ENCODE data around the gene LY9. TPM values are rescaled to one million over a fixed set of nuclear protein-coding genes. Genes with fewer than 3 reads are reported as not detected.
A peak's percentile ranks its signal among the peaks of the same experiment; 100 is the strongest.

LY9 gene
- polyA plus RNA-seq, 3 donors = 1.4 to 2.7 (median 1.7) TPM

DNA sequence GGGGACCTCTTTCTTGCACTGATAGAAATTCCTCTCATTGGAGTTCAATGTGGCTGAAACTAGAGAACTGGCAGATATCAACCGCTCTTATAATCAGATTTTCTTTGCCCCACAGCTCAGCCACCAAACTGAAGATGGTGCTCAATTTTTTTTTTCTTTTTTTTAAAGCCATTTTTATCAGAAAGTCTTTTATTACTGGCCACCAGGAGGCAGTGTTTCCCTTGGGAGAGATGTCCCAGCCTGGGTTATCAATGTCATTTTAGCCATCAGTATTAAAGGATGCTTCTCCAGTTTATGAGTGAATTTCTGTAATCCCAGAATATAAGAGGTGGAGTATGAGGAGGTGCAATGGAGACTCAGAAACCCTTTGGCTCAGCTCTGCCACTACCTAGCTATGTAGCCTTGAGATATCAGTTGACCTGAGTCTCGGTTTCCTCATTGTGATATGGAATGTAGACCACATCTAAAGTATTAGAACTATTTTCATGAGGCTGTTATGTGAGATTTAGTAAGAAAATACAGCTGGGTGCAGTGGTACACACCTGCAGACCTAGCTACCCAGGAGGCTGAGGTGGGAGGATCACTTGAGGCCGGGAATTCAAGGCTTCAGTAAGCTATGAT lies 39.1 kb downstream of the LY9 start:
- Mint-ChIP-seq H3K27me3 (ENCODE audit: low read depth in 3 of 3) (peaks cover 0 to 4% (median 0%) of the 10 kb centered on the region in 3 donors), H3K9me3 (peaks cover 0 to 1% (median 0%) of the 10 kb centered on the region in 7 donors), H3K27ac (peak overlapping the region in 1 of 7 donors; percentile 38), H3K36me3 (peaks cover 82 to 91% of the 10 kb centered on the region in 2 donors), H3K4me3 (no peak overlapping the region), H3K4me1 (peaks cover 36% of the 10 kb centered on the region)
- no peaks in the 10 kb centered on the region for H3K79me2 ChIP-seq (ENCODE audit: insufficient read depth, low read length)
- intact Hi-C loops (cut with micrococcal nuclease) = loop anchor here (2.0 to 10.0 kb wide), 4 partner anchors 110 to 157 kb away; partner anchors contain the start of gene ITLN2 (in 1 of the 2)
- WGBS (ENCODE audit: insufficient coverage) = 100% methylated on average over 1 of the region's 3 CpGs
- H3K4me1 ChIP-seq (ENCODE audit: control insufficient read depth in 1 of 2, insufficient read depth in 2 of 2, low read length in 2 of 2) = peaks cover 31 to 37% of the 10 kb centered on the region in 2 donors
- peaks cover 71 to 89% of the 10 kb centered on the region in 2 donors for H3K36me3 ChIP-seq (replicated peaks in 1 of 2; ENCODE audit: control insufficient read depth in 1 of 2, insufficient read depth in 2 of 2, low read length in 2 of 2)
- no peak overlapping the region for H3K4me3 ChIP-seq (replicated peaks in 1 of 3; ENCODE audit: low read depth in 2 of 3, low read length in 3 of 3)
- peaks cover 16% of the 10 kb centered on the region for H4K20me1 ChIP-seq (ENCODE audit: insufficient read depth, low read length)
- H3K27me3 ChIP-seq (ENCODE audit: control insufficient read depth in 2 of 2, insufficient read depth in 2 of 2, low read length in 2 of 2) = no peaks in the 10 kb centered on the region
- no peak overlapping the region for H2AFZ ChIP-seq (ENCODE audit: insufficient read depth, low read depth, low read length, poor library complexity, severe bottlenecking)
- TF ChIP-seq, protein P1, sequence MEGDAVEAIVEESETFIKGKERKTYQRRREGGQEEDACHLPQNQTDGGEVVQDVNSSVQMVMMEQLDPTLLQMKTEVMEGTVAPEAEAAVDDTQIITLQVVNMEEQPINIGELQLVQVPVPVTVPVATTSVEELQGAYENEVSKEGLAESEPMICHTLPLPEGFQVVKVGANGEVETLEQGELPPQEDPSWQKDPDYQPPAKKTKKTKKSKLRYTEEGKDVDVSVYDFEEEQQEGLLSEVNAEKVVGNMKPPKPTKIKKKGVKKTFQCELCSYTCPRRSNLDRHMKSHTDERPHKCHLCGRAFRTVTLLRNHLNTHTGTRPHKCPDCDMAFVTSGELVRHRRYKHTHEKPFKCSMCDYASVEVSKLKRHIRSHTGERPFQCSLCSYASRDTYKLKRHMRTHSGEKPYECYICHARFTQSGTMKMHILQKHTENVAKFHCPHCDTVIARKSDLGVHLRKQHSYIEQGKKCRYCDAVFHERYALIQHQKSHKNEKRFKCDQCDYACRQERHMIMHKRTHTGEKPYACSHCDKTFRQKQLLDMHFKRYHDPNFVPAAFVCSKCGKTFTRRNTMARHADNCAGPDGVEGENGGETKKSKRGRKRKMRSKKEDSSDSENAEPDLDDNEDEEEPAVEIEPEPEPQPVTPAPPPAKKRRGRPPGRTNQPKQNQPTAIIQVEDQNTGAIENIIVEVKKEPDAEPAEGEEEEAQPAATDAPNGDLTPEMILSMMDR (IDR thresholded peaks at IDR 0.05) = peak; percentile 65
- no peaks in the 10 kb centered on the region for H3K9me3 ChIP-seq (replicated peaks in 1 of 2; ENCODE audit: control insufficient read depth in 1 of 2, insufficient read depth in 1 of 2, low read length in 2 of 2)
- DNase-seq = peak in 2 of 3 donors; percentile 47 to 49
- no peak overlapping the region for H3K9ac ChIP-seq (ENCODE audit: insufficient read depth, low read length, poor library complexity, severe bottlenecking)
- no peak overlapping the region for H3K27ac ChIP-seq (ENCODE audit: low read depth in 1 of 2, low read length in 2 of 2)
- no peak overlapping the region for H3K4me2 ChIP-seq (replicated peaks; ENCODE audit: extremely low read depth, low read length, poor library complexity, severe bottlenecking)

DNA sequence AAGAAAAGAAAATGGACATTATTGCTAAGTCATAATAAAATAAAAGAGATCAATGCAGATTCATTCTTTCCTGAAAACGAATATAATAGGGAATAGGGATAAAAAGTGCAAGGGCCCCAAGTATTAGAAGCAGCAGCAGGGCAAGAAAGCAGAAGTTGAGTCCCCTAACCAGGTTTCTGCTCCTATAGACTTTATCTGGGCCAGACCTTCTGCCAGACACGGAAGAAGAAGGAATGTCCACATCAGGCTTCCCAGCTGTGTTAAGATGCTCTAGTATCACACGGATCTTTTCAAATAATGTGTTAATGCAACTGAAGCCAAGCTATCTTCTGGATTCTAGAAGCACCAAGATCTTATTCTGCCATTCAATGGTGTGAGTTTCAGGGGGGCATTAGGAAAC lies 39.8 kb downstream of the LY9 start:
- no peak for DNase-seq
- no peaks in the 10 kb centered on the region for H3K27me3 ChIP-seq (ENCODE audit: control insufficient read depth in 2 of 2, insufficient read depth in 2 of 2, low read length in 2 of 2)
- TF ChIP-seq, protein P1 (IDR thresholded peaks at IDR 0.05) = no peak
- H3K9me3 Mint-ChIP-seq = peaks cover 0 to 1% (median 0%) of the 10 kb centered on the region in 7 donors
- H3K4me3 ChIP-seq (replicated peaks in 1 of 3; ENCODE audit: low read depth in 2 of 3, low read length in 3 of 3) = no peak overlapping the region
- H3K4me1 ChIP-seq (ENCODE audit: control insufficient read depth in 1 of 2, insufficient read depth in 2 of 2, low read length in 2 of 2) = peaks cover 31 to 38% of the 10 kb centered on the region in 2 donors
- intact Hi-C loops (cut with micrococcal nuclease) = loop anchor here (2.0 to 10.0 kb wide), 3 partner anchors 111 to 117 kb away; partner anchors contain the start of gene ITLN2 (in 1 of the 2)
- no peaks in the 10 kb centered on the region for H3K9me3 ChIP-seq (replicated peaks in 1 of 2; ENCODE audit: control insufficient read depth in 1 of 2, insufficient read depth in 1 of 2, low read length in 2 of 2)
- peaks cover 21% of the 10 kb centered on the region for H4K20me1 ChIP-seq (ENCODE audit: insufficient read depth, low read length)
- no peaks in the 10 kb centered on the region for H3K79me2 ChIP-seq (ENCODE audit: insufficient read depth, low read length)
- H3K4me2 ChIP-seq (replicated peaks; ENCODE audit: extremely low read depth, low read length, poor library complexity, severe bottlenecking) = no peak overlapping the region
- peak overlapping the region in 1 of 7 donors; percentile 63 for H3K27ac Mint-ChIP-seq
- H3K27ac ChIP-seq (ENCODE audit: low read depth in 1 of 2, low read length in 2 of 2) = no peak overlapping the region
- 8% methylated on average over 1 of the region's 3 CpGs for WGBS (ENCODE audit: insufficient coverage)
- H3K9ac ChIP-seq (ENCODE audit: insufficient read depth, low read length, poor library complexity, severe bottlenecking) = no peak overlapping the region
- H2AFZ ChIP-seq (ENCODE audit: insufficient read depth, low read depth, low read length, poor library complexity, severe bottlenecking) = no peak overlapping the region
- peaks cover 70 to 89% of the 10 kb centered on the region in 2 donors for H3K36me3 ChIP-seq (replicated peaks in 1 of 2; ENCODE audit: control insufficient read depth in 1 of 2, insufficient read depth in 2 of 2, low read length in 2 of 2)
- H3K4me1 Mint-ChIP-seq = peaks cover 36% of the 10 kb centered on the region
- H3K27me3 Mint-ChIP-seq (ENCODE audit: low read depth in 3 of 3) = peaks cover 0 to 4% (median 0%) of the 10 kb centered on the region in 3 donors
- no peak overlapping the region for H3K4me3 Mint-ChIP-seq
- peaks cover 79 to 91% of the 10 kb centered on the region in 2 donors for H3K36me3 Mint-ChIP-seq

All from CD14-positive monocyte (primary cell).